Mucosa of descending colon (tissue), 3 donors: ENCODE data around the gene ARHGAP31. TPM values are rescaled to one million over a fixed set of nuclear protein-coding genes. Genes with fewer than 3 reads are reported as not detected.
"Not testable (repeated sequence)": the region's sequence is repeated elsewhere in the genome, so short reads cannot be mapped to it uniquely, and the experiment has no call there.

ENCODE experiments used
- ATAC-seq: fragments of 200-7000 bp; cut with Tn5 transposase; one replicate; pipeline ENCODE4 v1.9.1; 2020; ENCODE audit warnings: mild to moderate bottlenecking, moderate library complexity
- DNase-seq, 3 donors: peaks; one replicate each; pipeline ENCODE4 v3.0.0-alpha.2; 2020
- H3K36me3 ChIP-seq: fragments of 200-600 bp; one replicate; pipeline ENCODE4 v1.8.0; 2021; ENCODE audit warnings: low read depth, mild to moderate bottlenecking
- H3K4me1 ChIP-seq: fragments of 200-600 bp; one replicate; pipeline ENCODE4 v1.8.0; 2021; ENCODE audit warnings: low read depth, mild to moderate bottlenecking
- H3K4me3 ChIP-seq: fragments of 200-600 bp; one replicate; pipeline ENCODE4 v1.8.0; 2021; ENCODE audit warnings: mild to moderate bottlenecking
- H3K9me3 ChIP-seq: fragments of 200-600 bp; one replicate; pipeline ENCODE4 v1.8.0; 2021; ENCODE audit warnings: mild to moderate bottlenecking
- CTCF ChIP-seq: fragments of 200-600 bp; IDR thresholded peaks from one replicate; pipeline ENCODE4 v1.8.0; 2022; ENCODE audit warnings: antibody characterized with exemption, mild to moderate bottlenecking
- intact Hi-C, 2 donors: fragments of 100-400 bp; cut with DNase I in 1 of 2; cut with micrococcal nuclease in 1 of 2; formaldehyde crosslinking; loops; one replicate each; pipeline versions ENCODE4 v1.11.0 to v1.11.1; 2022; cut with DNase I, micrococcal nuclease
- total RNA-seq, 3 donors: library from RNA; stranded (reverse); fragmentation: NEBNext Ultra II Directional in 2 of 3; extraction: Animal tissue kit (Norgen Biotek cat#: 25700) in 2 of 3; gene quantifications; one replicate each; pipeline versions ENCODE4 v1.2.1 to v1.2.4, GENCODE V29; 2021 to 2023
- donor health status: DM: no; HTN: no; CAD: no; lungs with moderate emphysema.
- donor health status: DM: no; HTN: no; CAD: no.
- donor health status: DM: no; HTN: yes; CAD: no.

ARHGAP31 gene
- total RNA-seq, 3 donors from 2014 or later: 7.7 to 25.8 (median 11.8) TPM

- no peaks in the 10 kb centered on the region for H3K4me1 ChIP-seq
- ATAC-seq (peak; percentile 94), DNase-seq (peak; percentile 62 to 78 (median 66))
- H3K36me3 ChIP-seq: no peaks in the 10 kb centered on the region
- no peak overlapping the region for H3K4me3 ChIP-seq
- TF ChIP-seq CTCF: no peak
- H3K9me3 ChIP-seq: no peaks in the 10 kb centered on the region
- intact Hi-C loops: no loop called here
Measured at GRCh38 chr3:119257654-119258410, 36.4 kb upstream of the ARHGAP31 start.

DNA sequence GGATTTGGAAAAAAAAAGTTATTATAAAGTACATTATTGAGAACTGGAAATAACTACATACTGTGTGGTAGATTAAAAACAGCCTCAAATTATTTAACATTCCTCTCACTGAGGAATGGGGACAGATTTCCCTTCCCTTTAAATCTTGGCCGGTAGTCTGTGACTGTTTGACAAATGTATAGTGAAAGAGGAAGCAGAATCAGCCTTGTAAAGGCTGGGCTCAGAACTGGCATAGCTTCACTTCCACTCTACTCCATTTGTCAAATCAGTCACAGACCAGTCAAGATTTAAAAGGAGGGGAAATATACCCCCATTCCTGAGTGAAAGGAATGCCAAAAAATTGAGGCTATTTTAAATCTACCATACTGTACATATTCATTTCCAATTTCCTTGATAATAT, 35.3 kb upstream of the ARHGAP31 start:
- intact Hi-C loops: no loop called here
- no peak for TF ChIP-seq CTCF
- H3K4me1 ChIP-seq: no peaks in the 10 kb centered on the region
- DNase-seq (peak in 1 of 3 donors; percentile 28), ATAC-seq (peak; percentile 79)
- no peak overlapping the region for H3K4me3 ChIP-seq
- no peaks in the 10 kb centered on the region for H3K36me3 ChIP-seq
- no peaks in the 10 kb centered on the region for H3K9me3 ChIP-seq

DNA sequence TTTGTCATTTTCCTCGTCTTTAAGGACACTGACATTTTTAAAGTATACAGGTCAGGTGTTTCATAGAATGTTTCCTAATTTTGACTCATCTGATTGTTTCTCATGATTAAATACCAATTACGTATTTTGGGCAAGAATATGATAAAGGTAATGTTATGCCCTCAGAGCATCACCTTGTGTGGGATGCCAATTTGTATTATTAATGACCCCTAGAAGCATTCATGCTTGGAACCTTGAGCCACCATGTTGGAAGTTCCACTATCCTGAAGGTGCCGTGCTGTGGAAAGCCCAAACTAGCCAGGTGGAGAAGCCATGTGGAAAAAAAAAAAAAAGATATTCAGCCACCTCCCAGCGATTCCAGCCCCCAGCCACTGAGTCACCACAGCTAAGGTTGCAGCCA, 34.4 kb upstream of the ARHGAP31 start:
- intact Hi-C loops: no loop called here
- no peak for DNase-seq
- Histone ChIP-seq H3K4me3 (no peak overlapping the region), H3K9me3 (no peaks in the 10 kb centered on the region), H3K36me3 (no peaks in the 10 kb centered on the region), H3K4me1 (no peaks in the 10 kb centered on the region)
- no peak for ATAC-seq
- no peak for TF ChIP-seq CTCF

- intact Hi-C loops: no loop called here
- DNase-seq (no peak), ATAC-seq (no peak)
- no peak for TF ChIP-seq CTCF
- H3K9me3 ChIP-seq: no peaks in the 10 kb centered on the region
- H3K4me1 ChIP-seq: no peaks in the 10 kb centered on the region
- H3K36me3 ChIP-seq: no peaks in the 10 kb centered on the region
- no peak overlapping the region for H3K4me3 ChIP-seq
Measured at GRCh38 chr3:119261055-119261454, 33.1 kb upstream of the ARHGAP31 start.

- H3K9me3 ChIP-seq, H3K4me1 ChIP-seq, H3K4me3 ChIP-seq, ATAC-seq, DNase-seq, intact Hi-C loops, H3K36me3 ChIP-seq: not testable (repeated sequence)
Measured at GRCh38 chr3:119270212-119270611, 24.0 kb upstream of the ARHGAP31 start.

DNA sequence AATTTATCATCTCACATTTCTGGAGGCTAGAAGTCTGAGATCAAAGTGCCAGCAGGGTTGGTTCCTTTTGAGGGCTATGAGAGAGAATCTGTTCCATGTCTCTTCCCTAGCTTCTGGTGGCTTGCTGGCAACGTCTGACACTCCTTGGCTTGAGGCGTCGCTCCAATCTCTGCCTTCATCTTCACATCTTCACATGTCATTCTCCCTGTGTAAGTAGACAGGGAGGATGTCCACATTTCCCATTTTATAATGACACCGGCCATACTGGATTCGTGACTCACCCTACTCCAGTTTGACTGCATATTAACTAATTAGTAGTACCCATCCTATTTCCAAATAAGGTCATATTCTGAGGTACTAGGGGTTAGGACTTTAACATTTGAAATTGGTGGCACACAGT, 17.5 kb upstream of the ARHGAP31 start:
- H3K4me1 ChIP-seq: no peaks in the 10 kb centered on the region
- H3K4me3 ChIP-seq: no peak overlapping the region
- intact Hi-C loops: no loop called here
- ATAC-seq (no peak), DNase-seq (no peak)
- no peaks in the 10 kb centered on the region for H3K36me3 ChIP-seq
- TF ChIP-seq CTCF: no peak
- H3K9me3 ChIP-seq: no peaks in the 10 kb centered on the region
